ENCODE measurements around the gene LYRM4. TPM values are rescaled to one million over a fixed set of nuclear protein-coding genes. Genes with fewer than 3 reads are reported as not detected.
A peak's percentile ranks its signal among the peaks of the same experiment; 100 is the strongest.

LYRM4 gene
- total and polyA plus RNA-seq, 2 donors (not counting 1 experiment from before 2014, with no cell fraction given): 14.5 to 31.9 TPM

- H3K9ac ChIP-seq (ENCODE audit: insufficient read depth, low read length): no peak overlapping the region
- no peaks in the 10 kb centered on the region for H3K36me3 ChIP-seq (ENCODE audit: control insufficient read depth, insufficient read depth, low read length)
- no peaks in the 10 kb centered on the region for H4K20me1 ChIP-seq (ENCODE audit: control insufficient read depth, extremely low read depth, insufficient read depth, low read length)
- H3K79me2 ChIP-seq (ENCODE audit: control insufficient read depth, insufficient read depth, low read length): no peaks in the 10 kb centered on the region
- peaks cover 11% of the 10 kb centered on the region for H3K4me1 ChIP-seq (ENCODE audit: control insufficient read depth, extremely low read depth, insufficient read depth, low read length)
- H3K4me3 ChIP-seq (replicated peaks in 1 of 4; ENCODE audit: control extremely low read depth in 1 of 4, insufficient read depth in 1 of 4, low read depth in 3 of 4, low read length in 4 of 4): no peak overlapping the region
- no peaks in the 10 kb centered on the region for H3K9me3 ChIP-seq (ENCODE audit: control insufficient read depth, insufficient read depth, low read depth, low read length)
- peak overlapping the region; percentile 13 for H3K27ac ChIP-seq (ENCODE audit: insufficient read depth, low read length)
- no peak for TF ChIP-seq CTCF (conservative IDR thresholded peaks at IDR 0.05 in 1 of 2, IDR thresholded peaks at IDR 0.05 in 1 of 2; ENCODE audit: low read depth in 1 of 2, low read length in 2 of 2)
- TF ChIP-seq EZH2 (IDR thresholded peaks at IDR 0.05; ENCODE audit: low read length, missing control alignments): no peak
- peak; percentile 5 to 15 for DNase-seq (ENCODE audit: low read depth in 2 of 2)
- no peak overlapping the region for H2AFZ ChIP-seq (ENCODE audit: low read length)
- peak overlapping the region; percentile 11 for H3K4me2 ChIP-seq (ENCODE audit: extremely low read depth, insufficient read depth, low read length)
- H3K27me3 ChIP-seq (ENCODE audit: control insufficient read depth, insufficient read depth, low read length): no peaks in the 10 kb centered on the region
Measured at GRCh38 chr6:5208471-5208971, 52.2 kb downstream of the LYRM4 start.

GRCh38 chr6:5208057-5208456, 52.7 kb downstream of the LYRM4 start:
- peaks cover 9% of the 10 kb centered on the region for H3K4me1 ChIP-seq (ENCODE audit: control insufficient read depth, extremely low read depth, insufficient read depth, low read length)
- H3K9me3 ChIP-seq (ENCODE audit: control insufficient read depth, insufficient read depth, low read depth, low read length): no peaks in the 10 kb centered on the region
- H3K79me2 ChIP-seq (ENCODE audit: control insufficient read depth, insufficient read depth, low read length): no peaks in the 10 kb centered on the region
- H3K27ac ChIP-seq (ENCODE audit: insufficient read depth, low read length): peak overlapping the region; percentile 13
- no peak overlapping the region for H3K9ac ChIP-seq (ENCODE audit: insufficient read depth, low read length)
- no peaks in the 10 kb centered on the region for H3K27me3 ChIP-seq (ENCODE audit: control insufficient read depth, insufficient read depth, low read length)
- DNase-seq (ENCODE audit: low read depth in 2 of 2): peak in 1 of 2 donors; percentile 38
- no peaks in the 10 kb centered on the region for H3K36me3 ChIP-seq (ENCODE audit: control insufficient read depth, insufficient read depth, low read length)
- TF ChIP-seq CTCF (conservative IDR thresholded peaks at IDR 0.05 in 1 of 2, IDR thresholded peaks at IDR 0.05 in 1 of 2; ENCODE audit: low read depth in 1 of 2, low read length in 2 of 2): no peak
- no peak for TF ChIP-seq EZH2 (IDR thresholded peaks at IDR 0.05; ENCODE audit: low read length, missing control alignments)
- H2AFZ ChIP-seq (ENCODE audit: low read length): no peak overlapping the region
- H4K20me1 ChIP-seq (ENCODE audit: control insufficient read depth, extremely low read depth, insufficient read depth, low read length): no peaks in the 10 kb centered on the region
- peak overlapping the region; percentile 11 for H3K4me2 ChIP-seq (ENCODE audit: extremely low read depth, insufficient read depth, low read length)
- no peak overlapping the region for H3K4me3 ChIP-seq (replicated peaks in 1 of 4; ENCODE audit: control extremely low read depth in 1 of 4, insufficient read depth in 1 of 4, low read depth in 3 of 4, low read length in 4 of 4)

GRCh38 chr6:5206920-5207561, 53.7 kb downstream of the LYRM4 start:
- TF ChIP-seq EZH2 (IDR thresholded peaks at IDR 0.05; ENCODE audit: low read length, missing control alignments): no peak
- TF ChIP-seq CTCF (conservative IDR thresholded peaks at IDR 0.05 in 1 of 2, IDR thresholded peaks at IDR 0.05 in 1 of 2; ENCODE audit: low read depth in 1 of 2, low read length in 2 of 2): no peak
- H3K79me2 ChIP-seq (ENCODE audit: control insufficient read depth, insufficient read depth, low read length): no peaks in the 10 kb centered on the region

More at GRCh38 chr6:5206920-5207561, 53.7 kb downstream of the LYRM4 start:
- Histone ChIP-seq H4K20me1 (ENCODE audit: control insufficient read depth, extremely low read depth, insufficient read depth, low read length) (no peaks in the 10 kb centered on the region), H3K27ac (ENCODE audit: insufficient read depth, low read length) (no peak overlapping the region), H3K27me3 (ENCODE audit: control insufficient read depth, insufficient read depth, low read length) (no peaks in the 10 kb centered on the region), H3K4me2 (ENCODE audit: extremely low read depth, insufficient read depth, low read length) (no peak overlapping the region), H3K36me3 (ENCODE audit: control insufficient read depth, insufficient read depth, low read length) (no peaks in the 10 kb centered on the region), H2AFZ (ENCODE audit: low read length) (no peak overlapping the region), H3K4me3 (replicated peaks in 1 of 4; ENCODE audit: control extremely low read depth in 1 of 4, insufficient read depth in 1 of 4, low read depth in 3 of 4, low read length in 4 of 4) (no peak overlapping the region), H3K9ac (ENCODE audit: insufficient read depth, low read length) (no peak overlapping the region), H3K4me1 (ENCODE audit: control insufficient read depth, extremely low read depth, insufficient read depth, low read length) (peaks cover 9% of the 10 kb centered on the region), H3K9me3 (ENCODE audit: control insufficient read depth, insufficient read depth, low read depth, low read length) (no peaks in the 10 kb centered on the region)
- no peak for DNase-seq (ENCODE audit: low read depth in 2 of 2)
